ENCODE measurements around the gene SGSM1. TPM values are rescaled to one million over a fixed set of nuclear protein-coding genes. Genes with fewer than 3 reads are reported as not detected.

The SGSM1 gene
- not detected in 2 replicates for total RNA-seq (2012; rRNA removed)
- not detected in 2 replicates for polyA plus RNA-seq (2012; rRNA removed)
- not detected in 2 replicates for polyA plus RNA-seq (2012; cell fraction: cytosol; rRNA removed)
- polyA plus RNA-seq (2012; cell fraction: nucleus; rRNA removed; ENCODE audit: low replicate concordance), result not detected in 2 replicates
- percentile 5 among the genes with signal in this experiment for Bru-seq, nascent RNA
- percentile 4 among the genes with signal in this experiment for BruChase-seq, experiment 1, labeled RNA remaining after a 6-hour chase
- BruChase-seq, experiment 2, labeled RNA remaining after a 2-hour chase, result percentile 7 among the genes with signal in this experiment
- long read RNA-seq, result 0 reads

GRCh38 chr22:24805790-24806662 lies at the start of gene SGSM1:
TSS of gene SGSM1 (plus strand) at chr22:24806211. CDS start at chr22:24806326, 115 bp downstream.
- peak within 1 kb of the TSS; percentile 54 for H3K4me2 ChIP-seq (ENCODE audit: low read depth, low read length)
- TF ChIP-seq CTCF (conservative IDR thresholded peaks at IDR 0.05; ENCODE audit: low read depth, low read length) (no peak), CEBPB (IDR thresholded peaks at IDR 0.05; ENCODE audit: low read depth, low read length) (no peak), MAZ (IDR thresholded peaks at IDR 0.05; ENCODE audit: borderline replicate concordance, low read depth, low read length) (peak; percentile 60; the same call in 1 of the 2 replicates), RCOR1 (IDR thresholded peaks at IDR 0.05; ENCODE audit: insufficient replicate concordance, low read length) (peak; percentile 75), FOS (IDR thresholded peaks at IDR 0.05; ENCODE audit: low read depth, low read length) (no peak), RFX5 (IDR thresholded peaks at IDR 0.05; ENCODE audit: low read depth, low read length) (no peak)
- no peaks in the 10 kb centered on the region for H4K20me1 ChIP-seq (ENCODE audit: insufficient read depth, low read length)
- no peak within 1 kb of the TSS for H4K5ac ChIP-seq (ENCODE audit: low read depth, low read length)
- no peak within 1 kb of the TSS for H3K14ac ChIP-seq (replicated peaks; ENCODE audit: low read depth, low read length)
- ATAC-seq (ENCODE audit: low read depth) (peak; percentile 96), DNase-seq (peak; percentile 27)
- no peak within 1 kb of the TSS for H3K18ac ChIP-seq (ENCODE audit: low read depth, low read length)
- 0% methylated on average over 33 of the region's 80 CpGs; no CpG with 5 or more reads in 1 of the 2 experiments for WGBS, 2 experiments (ENCODE audit: extremely low coverage in 2 of 2, insufficient read length in 1 of 2)
- intact Hi-C loops (cut with micrococcal nuclease), result no loop called here
- H2BK5ac ChIP-seq (ENCODE audit: low read depth, low read length, poor library complexity, severe bottlenecking), result no peak within 1 kb of the TSS
- no peak within 1 kb of the TSS for H3K56ac ChIP-seq (ENCODE audit: extremely low read depth, insufficient read depth, low read length)
- H2AK5ac ChIP-seq (ENCODE audit: low read depth, low read length), result no peak within 1 kb of the TSS
- H2BK20ac ChIP-seq (ENCODE audit: low read depth, low read length), result no peak within 1 kb of the TSS
- H2AFZ ChIP-seq (replicated peaks; ENCODE audit: low read length, poor library complexity), result peak within 1 kb of the TSS; percentile 93
- peak within 1 kb of the TSS; percentile 42 for H3K4me3 ChIP-seq (ENCODE audit: insufficient read depth, low read depth, low read length)
- in situ Hi-C loops (cut with MboI; ENCODE audit: low sequenced_read_pairs), result no loop called here
- no peak within 1 kb of the TSS for H2BK120ac ChIP-seq (ENCODE audit: low read depth, low read length)
- H3K79me1 ChIP-seq (ENCODE audit: low read depth in 1 of 2, low read length in 2 of 2), result no peaks in the 10 kb centered on the region
- ChIA-PET POLR2A (ENCODE audit: unreplicated experiment) (no interaction called here), CTCF (no interaction called here)
- H3K27ac ChIP-seq (ENCODE audit: insufficient read depth, low read length), result no peak within 1 kb of the TSS
- H3K4ac ChIP-seq (ENCODE audit: low read depth, low read length), result no peak within 1 kb of the TSS
- H4K8ac ChIP-seq (ENCODE audit: low read depth in 2 of 2, low read length in 2 of 2), result no peak within 1 kb of the TSS
- no peak within 1 kb of the TSS for H2BK15ac ChIP-seq (ENCODE audit: low read depth, low read length)
- no peaks in the 10 kb centered on the region for H3K9me3 ChIP-seq (ENCODE audit: control insufficient read depth, insufficient read depth, low read length)
- H3K9me1 ChIP-seq (ENCODE audit: insufficient read depth, low read length), result no peaks in the 10 kb centered on the region; the same call in 1 of the 2 replicates
- BruUV-seq (replicated peaks), result no TSS peak
- dilution Hi-C loops (cut with HindIII; ENCODE audit: low sequenced_read_pairs, unreplicated experiment), result no loop called here
- no peaks in the 10 kb centered on the region for H3K4me1 ChIP-seq (ENCODE audit: control insufficient read depth, insufficient read depth, low read length)
- H4K91ac ChIP-seq (ENCODE audit: insufficient read depth, low read depth, low read length), result no peak within 1 kb of the TSS
- H3K27me3 ChIP-seq (ENCODE audit: control insufficient read depth, insufficient read depth, low read length), result peaks cover 23% of the 10 kb centered on the region
- H2AK9ac ChIP-seq (replicated peaks; ENCODE audit: low read depth, low read length, poor library complexity), result peak within 1 kb of the TSS; percentile 76
- no peak within 1 kb of the TSS for H3K23ac ChIP-seq (ENCODE audit: low read depth, low read length)
- H3K36me3 ChIP-seq (ENCODE audit: control insufficient read depth, insufficient read depth, low read length), result no peaks in the 10 kb centered on the region
- H3K9ac ChIP-seq (ENCODE audit: low read depth, low read length), result no peak within 1 kb of the TSS

Measured in IMR-90 (cell line).